ENCODE results near the gene GGTLC1. TPM values are rescaled to one million over a fixed set of nuclear protein-coding genes. Genes with fewer than 3 reads are reported as not detected.

GGTLC1 gene
- total RNA-seq, 1 experiment from 2014 or later: not detected

DNA sequence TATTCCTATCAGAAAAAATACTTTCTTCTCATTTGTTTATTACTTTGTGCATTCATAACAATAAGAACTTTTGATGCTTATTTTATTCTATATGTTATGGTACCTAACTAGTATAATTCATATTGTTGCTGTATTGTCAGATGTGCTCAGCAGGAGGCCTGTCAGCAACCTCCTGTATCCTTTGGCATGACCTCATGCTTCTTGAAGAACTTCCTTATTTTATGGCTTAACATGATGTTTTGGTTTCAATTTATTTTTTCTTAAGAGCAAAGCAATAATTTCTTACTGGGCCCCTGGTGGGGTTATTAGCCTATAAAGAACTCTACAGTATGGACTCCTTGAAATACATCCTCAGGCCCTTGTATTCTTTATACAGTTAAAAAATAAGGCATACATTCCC lies 17.3 kb downstream of the GGTLC1 start:
- TF ChIP-seq, protein P1, sequence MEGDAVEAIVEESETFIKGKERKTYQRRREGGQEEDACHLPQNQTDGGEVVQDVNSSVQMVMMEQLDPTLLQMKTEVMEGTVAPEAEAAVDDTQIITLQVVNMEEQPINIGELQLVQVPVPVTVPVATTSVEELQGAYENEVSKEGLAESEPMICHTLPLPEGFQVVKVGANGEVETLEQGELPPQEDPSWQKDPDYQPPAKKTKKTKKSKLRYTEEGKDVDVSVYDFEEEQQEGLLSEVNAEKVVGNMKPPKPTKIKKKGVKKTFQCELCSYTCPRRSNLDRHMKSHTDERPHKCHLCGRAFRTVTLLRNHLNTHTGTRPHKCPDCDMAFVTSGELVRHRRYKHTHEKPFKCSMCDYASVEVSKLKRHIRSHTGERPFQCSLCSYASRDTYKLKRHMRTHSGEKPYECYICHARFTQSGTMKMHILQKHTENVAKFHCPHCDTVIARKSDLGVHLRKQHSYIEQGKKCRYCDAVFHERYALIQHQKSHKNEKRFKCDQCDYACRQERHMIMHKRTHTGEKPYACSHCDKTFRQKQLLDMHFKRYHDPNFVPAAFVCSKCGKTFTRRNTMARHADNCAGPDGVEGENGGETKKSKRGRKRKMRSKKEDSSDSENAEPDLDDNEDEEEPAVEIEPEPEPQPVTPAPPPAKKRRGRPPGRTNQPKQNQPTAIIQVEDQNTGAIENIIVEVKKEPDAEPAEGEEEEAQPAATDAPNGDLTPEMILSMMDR (conservative IDR thresholded peaks at IDR 0.05): no peak
- Histone ChIP-seq H3K27ac (ENCODE audit: insufficient read length, low read depth, low read length) (no peak overlapping the region), H3K79me1 (ENCODE audit: insufficient read depth, low read depth, low read length, poor library complexity, severe bottlenecking) (no peaks in the 10 kb centered on the region), H2BK15ac (ENCODE audit: low read depth, low read length) (no peak overlapping the region), H3K4me2 (ENCODE audit: insufficient read depth, insufficient read length, low read length) (no peak overlapping the region), H4K91ac (ENCODE audit: insufficient read length, low read depth, low read length) (no peak overlapping the region), H2AK5ac (ENCODE audit: insufficient read length, low read length) (no peak overlapping the region), H3K27me3 (ENCODE audit: insufficient read depth, low read length) (no peaks in the 10 kb centered on the region), H2BK12ac (ENCODE audit: insufficient read length, low read depth, low read length) (no peak overlapping the region), H3K79me2 (ENCODE audit: insufficient read depth, low read length) (no peaks in the 10 kb centered on the region), H2BK120ac (ENCODE audit: low read depth, low read length, poor library complexity, severe bottlenecking) (no peak overlapping the region), H3K9me3 (ENCODE audit: control insufficient read depth, low read depth, low read length) (no peaks in the 10 kb centered on the region), H3K9ac (ENCODE audit: extremely low read depth, insufficient read length, low read length) (no peak overlapping the region), H4K5ac (ENCODE audit: insufficient read length, low read depth, low read length) (no peak overlapping the region), H3K14ac (ENCODE audit: insufficient read depth, low read length) (no peak overlapping the region), H3K4ac (ENCODE audit: low read depth, low read length) (no peak overlapping the region), H3K4me1 (ENCODE audit: insufficient read depth, low read length) (peaks cover 2% of the 10 kb centered on the region; the same call in 1 of the 2 replicates), H3K18ac (ENCODE audit: insufficient read length, low read depth, low read length) (no peak overlapping the region), H4K20me1 (ENCODE audit: control insufficient read depth, insufficient read depth, insufficient read length) (peaks cover 2% of the 10 kb centered on the region), H2BK20ac (ENCODE audit: low read depth, low read length, poor library complexity, severe bottlenecking) (no peak overlapping the region), H3K23ac (ENCODE audit: insufficient read length, low read depth, low read length) (no peak overlapping the region), H2BK5ac (ENCODE audit: insufficient read length, low read length) (no peak overlapping the region), H3K56ac (ENCODE audit: insufficient read length, low read depth, low read length) (no peak overlapping the region), H3T11ph (ENCODE audit: low read length) (no peak overlapping the region), H3K23me2 (ENCODE audit: insufficient read length, low read depth, low read length, poor library complexity, severe bottlenecking) (no peaks in the 10 kb centered on the region), H2AFZ (ENCODE audit: low read length) (no peak overlapping the region), H4K8ac (replicated peaks; ENCODE audit: insufficient read length, low read depth, low read length) (no peak overlapping the region)
- Mint-ChIP-seq H3K4me1 (peaks cover 13 to 16% of the 10 kb centered on the region in 2 experiments), H3K27ac (no peak overlapping the region), H3K36me3 (ENCODE audit: insufficient read depth in 1 of 3, low read depth in 3 of 3) (peaks cover 0 to 9% (median 9%) of the 10 kb centered on the region in 3 experiments; a peak in 6 of 7 replicates), H3K4me3 (no peak overlapping the region), H3K27me3 (ENCODE audit: low read depth) (no peaks in the 10 kb centered on the region; the same call in 1 of the 2 replicates), H3K9me3 (peaks cover 6 to 12% of the 10 kb centered on the region in 2 experiments)
- no peak for DNase-seq
